HepG2 (cell line): ENCODE results near the gene NAGS. TPM values are rescaled to one million over a fixed set of nuclear protein-coding genes. Genes with fewer than 3 reads are reported as not detected.

ENCODE experiments used
- ATAD3A ChIP-seq: sonication (generic); formaldehyde crosslinking; IDR thresholded peaks from 2 replicates; pipeline ENCODE4 v1.4.0; 2020; ENCODE audit warnings: missing genetic modification reagents
- ATF7-NPFF ChIP-seq: sonication (generic); formaldehyde crosslinking; IDR thresholded peaks from 2 replicates; pipeline ENCODE4 v1.8.1; 2023; ENCODE audit warnings: mild to moderate bottlenecking, low read depth, missing genetic modification reagents, moderate library complexity
- ETV6 ChIP-seq: sonication (generic); formaldehyde crosslinking; conservative IDR thresholded peaks from 2 replicates; pipeline ENCODE4 v1.4.0; 2020; ENCODE audit warnings: missing genetic modification reagents
- HES4 ChIP-seq: sonication (generic); formaldehyde crosslinking; IDR thresholded peaks from 2 replicates; pipeline ENCODE4 v1.9.0; 2021; ENCODE audit warnings: mild to moderate bottlenecking, missing genetic modification reagents, borderline replicate concordance
- HNF4A ChIP-seq: sonication (generic); formaldehyde crosslinking; IDR thresholded peaks from 2 replicates; pipeline ENCODE4 v1.4.0; 2020; ENCODE audit warnings: missing genetic modification reagents
- HNRNPLL ChIP-seq: fragments of 200-400 bp; formaldehyde crosslinking; IDR thresholded peaks from 2 replicates; pipeline ENCODE4 v1.6.1; 2017; ENCODE audit warnings: mild to moderate bottlenecking, low read depth, low read length; ENCODE audit not compliant: poor library complexity, severe bottlenecking
- HOXD1 ChIP-seq: sonication (generic); formaldehyde crosslinking; IDR thresholded peaks from 2 replicates; pipeline ENCODE4 v1.5.0; 2020; ENCODE audit warnings: missing genetic modification reagents
- JUN ChIP-seq: sonication (generic); formaldehyde crosslinking; IDR thresholded peaks from 2 replicates; pipeline ENCODE4 v1.4.0; 2020; ENCODE audit warnings: mild to moderate bottlenecking, missing genetic modification reagents
- JUNB ChIP-seq: sonication (generic); formaldehyde crosslinking; IDR thresholded peaks from 2 replicates; pipeline ENCODE4 v1.8.0; 2022; ENCODE audit warnings: missing genetic modification reagents, mild to moderate bottlenecking, borderline replicate concordance
- NCOR1 ChIP-seq: fragments of 200-600 bp; sonication (generic); IDR thresholded peaks from 2 replicates; pipeline ENCODE4 v1.7.0; 2017; ENCODE audit warnings: antibody characterized with exemption, low read length, borderline replicate concordance
- PAWR ChIP-seq: sonication (generic); formaldehyde crosslinking; IDR thresholded peaks from 2 replicates; pipeline ENCODE4 v1.4.0; 2020; ENCODE audit warnings: missing genetic modification reagents, mild to moderate bottlenecking, borderline replicate concordance
- PHF8 ChIP-seq: sonication (generic); formaldehyde crosslinking; IDR thresholded peaks from 2 replicates; pipeline ENCODE4 v1.5.0; 2020; ENCODE audit warnings: missing genetic modification reagents
- PITX1 ChIP-seq: sonication (generic); formaldehyde crosslinking; IDR thresholded peaks from 2 replicates; pipeline ENCODE4 v1.5.1; 2020; ENCODE audit warnings: mild to moderate bottlenecking, missing genetic modification reagents
- RARA ChIP-seq: IDR thresholded peaks from 2 replicates; pipeline ENCODE4 v1.6.1; 2016; ENCODE audit warnings: missing genetic modification reagents, missing compliant biosample characterization
- SATB2 ChIP-seq: sonication (generic); formaldehyde crosslinking; IDR thresholded peaks from 2 replicates; pipeline ENCODE4 v1.5.0; 2020; ENCODE audit warnings: missing genetic modification reagents
- SP5 ChIP-seq: IDR thresholded peaks from 2 replicates; pipeline ENCODE4 v1.6.1; 2016; ENCODE audit warnings: low read depth, borderline replicate concordance
- U2AF1 ChIP-seq: fragments of 200-400 bp; formaldehyde crosslinking; optimal IDR thresholded peaks from 2 replicates; pipeline ENCODE3; 2017; ENCODE audit warnings: mild to moderate bottlenecking, low read depth, low read length
- ZNF101 ChIP-seq: sonication (generic); formaldehyde crosslinking; IDR thresholded peaks from 2 replicates; pipeline ENCODE4 v1.4.0; 2020; ENCODE audit warnings: mild to moderate bottlenecking, low read depth, missing genetic modification reagents, borderline replicate concordance
- ZNF296 ChIP-seq: sonication (generic); formaldehyde crosslinking; conservative IDR thresholded peaks from 2 replicates; pipeline ENCODE4 v1.5.0; 2020; ENCODE audit warnings: mild to moderate bottlenecking, missing genetic modification reagents
- ZNF333 ChIP-seq: sonication (generic); formaldehyde crosslinking; IDR thresholded peaks from 2 replicates; pipeline ENCODE4 v1.4.0; 2020; ENCODE audit warnings: mild to moderate bottlenecking, missing genetic modification reagents, borderline replicate concordance
- ZNF468 ChIP-seq: sonication (generic); formaldehyde crosslinking; IDR thresholded peaks from 2 replicates; pipeline ENCODE4 v1.8.0; 2022; ENCODE audit warnings: mild to moderate bottlenecking, moderate library complexity, missing genetic modification reagents
- ZNF615 ChIP-seq: sonication (generic); formaldehyde crosslinking; IDR thresholded peaks from 2 replicates; pipeline ENCODE4 v1.5.0; 2020; ENCODE audit warnings: mild to moderate bottlenecking, missing genetic modification reagents, borderline replicate concordance
- ZNF644 ChIP-seq: IDR thresholded peaks from 2 replicates; pipeline ENCODE4 v1.6.1; 2016; ENCODE audit warnings: low read depth
- ZNF724P ChIP-seq: sonication (generic); formaldehyde crosslinking; IDR thresholded peaks from 2 replicates; pipeline ENCODE4 v1.8.0; 2022; ENCODE audit warnings: missing genetic modification reagents, borderline replicate concordance
- polyA plus RNA-seq, 8 experiments: library from polyadenylated mRNA; depleted of rRNA in 3 of 8; stranded (reverse) in 7 of 8; unstranded in 1 of 8; fragments of >200 nt; fragmentation: Illumina TruSeq in 4 of 8; extraction: Trizol in 4 of 8; gene quantifications; 2 replicates each; pipeline versions ENCODE4 v1.2.1 to v1.2.3, GENCODE V29; 2011 to 2016; ENCODE audit warnings: low read depth in 4 of 8, missing spikeins in 1 of 8, mixed read lengths in 1 of 8; ENCODE audit not compliant: insufficient read depth in 1 of 8
- total RNA-seq, 5 experiments: library from RNA; depleted of rRNA; stranded (reverse); fragments of >200 nt; fragmentation: Illumina TruSeq; extraction: Trizol; gene quantifications; 2 replicates each; pipeline ENCODE4 v1.2.3, GENCODE V29; 2016; ENCODE audit warnings: low read depth in 1 of 5
- TF ChIP-seq, protein P1 (sequence below): sonication (generic); formaldehyde crosslinking; IDR thresholded peaks from 2 replicates; pipeline ENCODE4 v1.4.0; 2020; ENCODE audit warnings: missing genetic modification reagents
- TF ChIP-seq, protein P2 (sequence below): sonication (generic); formaldehyde crosslinking; IDR thresholded peaks from 2 replicates; pipeline ENCODE4 v1.4.0; 2020; ENCODE audit warnings: missing genetic modification reagents, borderline replicate concordance

Gene NAGS
- total and polyA plus RNA-seq, 2 of the 13 experiments (the other 11 are each of a cell fraction or from before 2014, with no cell fraction given): 4.3 to 5.1 TPM

DNA sequence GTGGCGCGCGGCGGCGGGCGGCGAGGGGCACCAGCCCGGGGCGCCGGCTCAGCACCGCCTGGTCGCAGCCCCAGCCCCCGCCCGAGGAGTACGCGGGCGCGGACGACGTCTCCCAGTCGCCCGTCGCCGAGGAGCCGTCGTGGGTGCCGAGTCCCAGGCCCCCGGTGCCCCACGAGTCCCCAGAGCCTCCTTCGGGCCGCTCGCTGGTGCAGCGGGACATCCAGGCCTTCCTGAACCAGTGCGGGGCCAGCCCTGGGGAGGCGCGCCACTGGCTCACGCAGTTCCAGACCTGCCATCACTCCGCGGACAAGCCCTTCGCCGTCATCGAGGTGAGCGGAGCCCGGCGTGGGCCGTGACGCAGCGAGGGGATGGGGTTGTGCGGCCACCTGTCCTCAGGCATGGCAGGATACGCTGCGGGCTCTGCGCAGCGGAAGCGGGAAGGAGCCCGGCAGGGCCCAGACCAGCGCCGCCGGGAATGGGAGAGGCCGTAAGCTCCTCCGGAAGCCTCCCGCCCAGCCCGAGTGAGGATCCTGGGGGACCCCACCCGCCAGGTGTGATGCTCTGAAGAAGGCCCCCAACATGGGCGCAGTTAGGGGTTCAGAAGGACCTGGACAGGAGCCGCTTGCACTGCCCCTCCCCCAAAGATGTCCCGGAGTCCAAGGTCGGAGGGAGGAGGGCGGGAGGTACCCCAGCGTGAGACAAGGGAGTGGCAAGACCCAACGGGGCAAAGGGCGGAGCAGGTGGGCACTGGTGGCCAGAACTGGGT lies 522 bp downstream of the NAGS start (continued):
- TF ChIP-seq, protein P1, sequence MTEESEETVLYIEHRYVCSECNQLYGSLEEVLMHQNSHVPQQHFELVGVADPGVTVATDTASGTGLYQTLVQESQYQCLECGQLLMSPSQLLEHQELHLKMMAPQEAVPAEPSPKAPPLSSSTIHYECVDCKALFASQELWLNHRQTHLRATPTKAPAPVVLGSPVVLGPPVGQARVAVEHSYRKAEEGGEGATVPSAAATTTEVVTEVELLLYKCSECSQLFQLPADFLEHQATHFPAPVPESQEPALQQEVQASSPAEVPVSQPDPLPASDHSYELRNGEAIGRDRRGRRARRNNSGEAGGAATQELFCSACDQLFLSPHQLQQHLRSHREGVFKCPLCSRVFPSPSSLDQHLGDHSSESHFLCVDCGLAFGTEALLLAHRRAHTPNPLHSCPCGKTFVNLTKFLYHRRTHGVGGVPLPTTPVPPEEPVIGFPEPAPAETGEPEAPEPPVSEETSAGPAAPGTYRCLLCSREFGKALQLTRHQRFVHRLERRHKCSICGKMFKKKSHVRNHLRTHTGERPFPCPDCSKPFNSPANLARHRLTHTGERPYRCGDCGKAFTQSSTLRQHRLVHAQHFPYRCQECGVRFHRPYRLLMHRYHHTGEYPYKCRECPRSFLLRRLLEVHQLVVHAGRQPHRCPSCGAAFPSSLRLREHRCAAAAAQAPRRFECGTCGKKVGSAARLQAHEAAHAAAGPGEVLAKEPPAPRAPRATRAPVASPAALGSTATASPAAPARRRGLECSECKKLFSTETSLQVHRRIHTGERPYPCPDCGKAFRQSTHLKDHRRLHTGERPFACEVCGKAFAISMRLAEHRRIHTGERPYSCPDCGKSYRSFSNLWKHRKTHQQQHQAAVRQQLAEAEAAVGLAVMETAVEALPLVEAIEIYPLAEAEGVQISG (CRISPR knock-in tag): peak; percentile 52
- TF ChIP-seq U2AF1 (no peak), ZNF468 (peak; percentile 84; the same call in 1 of the 2 replicates), ZNF644 (no peak), SATB2 (CRISPR knock-in tag) (no peak), ZNF333 (CRISPR knock-in tag) (0 out of 2 replicates have a peak, but pooled peaks have one; percentile 76), ATAD3A (0 out of 2 replicates have a peak, but pooled peaks have one; percentile 18), PAWR (no peak), ZNF615 (CRISPR knock-in tag) (no peak), PHF8 (peak; percentile 63; the same call in 1 of the 2 replicates), ATF7-NPFF (CRISPR knock-in tag) (peak; percentile 80), ZNF101 (no peak), SP5 (CRISPR knock-in tag) (0 out of 2 replicates have a peak, but pooled peaks have one; percentile 57), RARA (CRISPR knock-in tag) (no peak), ETV6 (CRISPR knock-in tag) (0 out of 2 replicates have a peak, but pooled peaks have one; percentile 19), JUNB (CRISPR knock-in tag) (no peak), ZNF296 (CRISPR knock-in tag) (0 out of 2 replicates have a peak, but pooled peaks have one; percentile 10), NCOR1 (no peak), ZNF724P (CRISPR knock-in tag) (peak; percentile 26), HOXD1 (no peak; the same call in 1 of the 2 replicates), JUN (CRISPR knock-in tag) (no peak), PITX1 (CRISPR knock-in tag) (no peak), HNRNPLL (peak; percentile 94), HNF4A (CRISPR knock-in tag) (peak; percentile 74), HES4 (CRISPR knock-in tag) (peak; percentile 82; the same call in 1 of the 2 replicates)
- TF ChIP-seq, protein P2, sequence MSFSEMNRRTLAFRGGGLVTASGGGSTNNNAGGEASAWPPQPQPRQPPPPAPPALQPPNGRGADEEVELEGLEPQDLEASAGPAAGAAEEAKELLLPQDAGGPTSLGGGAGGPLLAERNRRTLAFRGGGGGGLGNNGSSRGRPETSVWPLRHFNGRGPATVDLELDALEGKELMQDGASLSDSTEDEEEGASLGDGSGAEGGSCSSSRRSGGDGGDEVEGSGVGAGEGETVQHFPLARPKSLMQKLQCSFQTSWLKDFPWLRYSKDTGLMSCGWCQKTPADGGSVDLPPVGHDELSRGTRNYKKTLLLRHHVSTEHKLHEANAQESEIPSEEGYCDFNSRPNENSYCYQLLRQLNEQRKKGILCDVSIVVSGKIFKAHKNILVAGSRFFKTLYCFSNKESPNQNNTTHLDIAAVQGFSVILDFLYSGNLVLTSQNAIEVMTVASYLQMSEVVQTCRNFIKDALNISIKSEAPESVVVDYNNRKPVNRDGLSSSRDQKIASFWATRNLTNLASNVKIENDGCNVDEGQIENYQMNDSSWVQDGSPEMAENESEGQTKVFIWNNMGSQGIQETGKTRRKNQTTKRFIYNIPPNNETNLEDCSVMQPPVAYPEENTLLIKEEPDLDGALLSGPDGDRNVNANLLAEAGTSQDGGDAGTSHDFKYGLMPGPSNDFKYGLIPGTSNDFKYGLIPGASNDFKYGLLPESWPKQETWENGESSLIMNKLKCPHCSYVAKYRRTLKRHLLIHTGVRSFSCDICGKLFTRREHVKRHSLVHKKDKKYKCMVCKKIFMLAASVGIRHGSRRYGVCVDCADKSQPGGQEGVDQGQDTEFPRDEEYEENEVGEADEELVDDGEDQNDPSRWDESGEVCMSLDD (CRISPR knock-in tag): peak; percentile 70
